ENCODE results near the gene SLC16A10. TPM values are rescaled to one million over a fixed set of nuclear protein-coding genes. Genes with fewer than 3 reads are reported as not detected.
"Not testable (repeated sequence)": the region's sequence is repeated elsewhere in the genome, so short reads cannot be mapped to it uniquely, and the experiment has no call there.

SLC16A10 gene
- total and polyA plus RNA-seq, 3 experiments from 2014 or later: 2.2 to 3.5 (median 3.3) TPM

GRCh38 chr6:111199935-111200334 lies 112.6 kb downstream of the SLC16A10 start:
- no peaks in the 10 kb centered on the region for H3K9me3 Mint-ChIP-seq
- ChIA-PET CTCF (no interaction called here), POLR2A (no interaction called here)
- Histone ChIP-seq H3K9me3 (ENCODE audit: low read length) (no peaks in the 10 kb centered on the region), H3K4me1 (ENCODE audit: insufficient read depth, low read length) (no peaks in the 10 kb centered on the region), H3K4me3 (ENCODE audit: low read length) (no peak overlapping the region), H3K27ac (ENCODE audit: low read depth, low read length) (no peak overlapping the region), H3K27me3 (ENCODE audit: insufficient read depth, low read length, poor library complexity, severe bottlenecking) (no peaks in the 10 kb centered on the region), H3K36me3 (ENCODE audit: insufficient read depth, low read length) (no peaks in the 10 kb centered on the region)
- peak overlapping the region in 1 of 8 donors; percentile 38 for H3K27ac Mint-ChIP-seq
- H3K4me3 Mint-ChIP-seq: no peak overlapping the region
- peaks cover 0 to 4% (median 0%) of the 10 kb centered on the region in 3 donors for H3K36me3 Mint-ChIP-seq
- H3K4me1 Mint-ChIP-seq: peaks cover 0 to 12% (median 6%) of the 10 kb centered on the region in 3 donors
- H3K27me3 Mint-ChIP-seq: peaks cover 0 to 6% of the 10 kb centered on the region in 2 donors
- no peak for DNase-seq

DNA sequence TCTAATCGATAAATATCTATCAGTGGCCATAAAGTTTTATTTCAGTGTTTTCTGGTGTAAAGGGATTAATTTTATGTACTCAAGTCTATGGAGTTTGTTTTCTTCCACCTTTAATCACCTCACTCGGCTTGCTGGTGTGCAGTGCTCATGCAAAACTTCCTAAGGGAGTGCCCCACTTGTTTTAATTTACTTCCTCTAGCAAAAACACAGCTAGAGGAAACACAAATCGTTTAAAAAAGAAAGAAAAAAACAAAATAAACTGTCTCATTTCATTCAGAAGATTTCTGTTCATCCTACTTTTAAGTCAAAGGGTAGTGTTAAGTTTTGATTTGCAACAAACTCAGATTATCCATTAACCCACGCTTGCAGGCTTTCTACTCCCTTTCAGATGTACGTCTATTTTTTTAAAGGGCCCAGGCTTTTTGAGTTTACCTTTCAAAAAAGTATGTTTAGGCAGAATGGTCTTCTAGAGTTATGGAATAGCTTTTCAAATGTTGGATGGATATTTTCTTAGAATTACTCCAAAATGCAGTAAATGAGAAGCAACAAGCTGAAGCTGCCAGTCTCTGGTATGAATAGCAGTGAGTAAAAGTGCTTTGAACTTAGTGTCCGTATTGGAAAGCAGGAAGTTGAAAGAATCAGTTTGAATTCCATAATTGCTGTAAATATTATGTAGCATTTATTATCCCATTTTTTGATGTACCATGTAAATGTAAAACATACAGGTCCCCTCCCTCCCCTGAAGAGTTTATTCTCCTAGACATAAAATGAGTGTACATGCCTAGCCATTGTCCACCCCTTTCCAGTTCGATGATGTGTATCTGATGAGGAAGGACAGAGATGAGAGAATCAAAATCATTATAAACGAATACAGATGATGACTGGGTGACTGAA lies 113.3 kb downstream of the SLC16A10 start:
- H3K4me1 ChIP-seq (ENCODE audit: insufficient read depth, low read length): no peaks in the 10 kb centered on the region
- H3K36me3 Mint-ChIP-seq: no peaks in the 10 kb centered on the region
- H3K27ac ChIP-seq (ENCODE audit: low read depth, low read length): no peak overlapping the region
- H3K4me3 ChIP-seq (ENCODE audit: low read length): no peak overlapping the region
- no peaks in the 10 kb centered on the region for H3K9me3 ChIP-seq (ENCODE audit: low read length)
- H3K36me3 ChIP-seq (ENCODE audit: insufficient read depth, low read length): no peaks in the 10 kb centered on the region
- peaks cover 0 to 12% (median 6%) of the 10 kb centered on the region in 3 donors for H3K4me1 Mint-ChIP-seq
- H3K9me3 Mint-ChIP-seq: no peaks in the 10 kb centered on the region
- DNase-seq: no peak
- CTCF ChIA-PET: no interaction called here
- no peak overlapping the region for H3K27ac Mint-ChIP-seq
- H3K27me3 Mint-ChIP-seq: peaks cover 0 to 2% of the 10 kb centered on the region in 2 donors
- POLR2A ChIA-PET: no interaction called here
- H3K4me3 Mint-ChIP-seq: no peak overlapping the region
- H3K27me3 ChIP-seq (ENCODE audit: insufficient read depth, low read length, poor library complexity, severe bottlenecking): no peaks in the 10 kb centered on the region

DNA sequence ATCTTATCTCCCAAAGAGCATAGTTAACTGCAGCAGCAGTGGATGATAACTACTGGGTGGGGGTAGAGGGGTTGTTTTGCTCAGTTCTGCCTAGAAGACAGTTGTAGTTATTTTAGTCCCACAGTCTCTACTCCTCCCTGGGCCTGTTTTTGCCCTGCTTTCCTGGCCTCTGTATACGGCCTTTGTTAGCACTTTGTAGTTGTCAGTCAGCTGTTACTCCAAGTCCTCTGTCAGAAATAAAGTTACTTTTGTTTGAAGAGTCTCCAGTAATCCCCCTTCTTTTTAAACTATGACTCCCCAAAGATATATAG lies 113.9 kb downstream of the SLC16A10 start:
- POLR2A ChIA-PET: no interaction called here

GRCh38 chr6:111201764-111202163 lies 114.5 kb downstream of the SLC16A10 start:
- Mint-ChIP-seq H3K9me3 (no peaks in the 10 kb centered on the region), H3K27ac (no peak overlapping the region), H3K27me3 (peaks cover 0 to 2% of the 10 kb centered on the region in 2 donors), H3K36me3 (no peaks in the 10 kb centered on the region), H3K4me3 (no peak overlapping the region), H3K4me1 (peaks cover 0 to 12% (median 6%) of the 10 kb centered on the region in 3 donors)
- H3K27ac ChIP-seq (ENCODE audit: low read depth, low read length): no peak overlapping the region
- ChIA-PET CTCF (no interaction called here), POLR2A (no interaction called here)
- no peaks in the 10 kb centered on the region for H3K9me3 ChIP-seq (ENCODE audit: low read length)
- H3K27me3 ChIP-seq (ENCODE audit: insufficient read depth, low read length, poor library complexity, severe bottlenecking): no peaks in the 10 kb centered on the region
- no peaks in the 10 kb centered on the region for H3K36me3 ChIP-seq (ENCODE audit: insufficient read depth, low read length)
- no peak overlapping the region for H3K4me3 ChIP-seq (ENCODE audit: low read length)
- no peaks in the 10 kb centered on the region for H3K4me1 ChIP-seq (ENCODE audit: insufficient read depth, low read length)
- no peak for DNase-seq

More for the DNA sequence above, 113.9 kb downstream of the SLC16A10 start:
- Mint-ChIP-seq H3K27me3 (peaks cover 0 to 2% of the 10 kb centered on the region in 2 donors), H3K36me3 (no peaks in the 10 kb centered on the region), H3K4me3 (no peak overlapping the region), H3K27ac (no peak overlapping the region), H3K4me1 (peaks cover 0 to 12% (median 6%) of the 10 kb centered on the region in 3 donors), H3K9me3 (no peaks in the 10 kb centered on the region)
- no peak overlapping the region for H3K4me3 ChIP-seq (ENCODE audit: low read length)
- no peaks in the 10 kb centered on the region for H3K9me3 ChIP-seq (ENCODE audit: low read length)
- no peaks in the 10 kb centered on the region for H3K36me3 ChIP-seq (ENCODE audit: insufficient read depth, low read length)
- H3K27me3 ChIP-seq (ENCODE audit: insufficient read depth, low read length, poor library complexity, severe bottlenecking): no peaks in the 10 kb centered on the region
- no peaks in the 10 kb centered on the region for H3K4me1 ChIP-seq (ENCODE audit: insufficient read depth, low read length)
- CTCF ChIA-PET: no interaction called here
- no peak for DNase-seq
- no peak overlapping the region for H3K27ac ChIP-seq (ENCODE audit: low read depth, low read length)

DNA sequence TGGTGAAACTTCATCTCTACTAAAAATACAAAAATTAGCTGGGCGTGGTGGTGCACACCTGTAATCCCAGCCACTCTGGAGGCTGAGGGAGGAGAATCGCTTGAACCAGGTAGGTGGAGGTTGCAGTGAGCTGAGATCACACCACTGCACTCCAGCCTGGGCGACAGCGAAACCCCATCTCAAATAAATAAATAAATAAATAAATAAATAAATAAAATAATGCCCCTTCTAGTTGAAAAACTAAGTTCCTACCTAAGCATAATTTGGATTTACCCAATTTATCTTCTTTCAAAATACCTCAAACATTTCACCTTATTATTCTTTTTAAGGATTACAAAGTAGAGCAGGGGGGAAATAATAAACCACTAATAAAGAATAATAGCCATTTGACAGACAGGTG lies 116.2 kb downstream of the SLC16A10 start:
- H3K36me3 ChIP-seq (ENCODE audit: insufficient read depth, low read length); H3K27ac ChIP-seq (ENCODE audit: low read depth, low read length); H3K4me3 ChIP-seq (ENCODE audit: low read length); H3K4me1 ChIP-seq (ENCODE audit: insufficient read depth, low read length); H3K36me3 Mint-ChIP-seq; H3K4me3 Mint-ChIP-seq; H3K27ac Mint-ChIP-seq; H3K27me3 Mint-ChIP-seq; DNase-seq; H3K27me3 ChIP-seq (ENCODE audit: insufficient read depth, low read length, poor library complexity, severe bottlenecking); POLR2A ChIA-PET; CTCF ChIA-PET; H3K9me3 Mint-ChIP-seq; H3K9me3 ChIP-seq (ENCODE audit: low read length): not testable (repeated sequence)
- peaks cover 0 to 12% (median 6%) of the 10 kb centered on the region in 3 donors for H3K4me1 Mint-ChIP-seq

DNA sequence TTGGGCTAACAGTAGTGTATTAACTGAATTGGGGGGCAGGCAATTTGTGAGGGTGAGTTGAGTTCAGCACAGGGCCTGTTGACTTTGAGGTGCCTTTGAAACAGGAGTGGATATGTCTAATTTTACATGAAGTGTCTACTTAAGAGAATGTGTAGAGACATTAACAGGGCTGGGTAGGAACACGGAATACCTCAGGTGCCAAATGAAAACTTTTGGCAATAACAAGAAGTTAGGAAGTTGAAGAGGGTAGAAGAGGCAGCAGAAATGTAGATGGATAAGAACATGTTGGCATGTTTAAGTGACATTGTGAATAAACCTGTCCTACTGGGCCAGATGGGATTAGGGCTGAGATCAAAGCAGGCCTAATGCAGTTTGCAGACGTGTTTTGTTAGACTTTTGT lies 117.0 kb downstream of the SLC16A10 start:
- Mint-ChIP-seq H3K4me1 (peaks cover 0 to 12% (median 6%) of the 10 kb centered on the region in 3 donors), H3K27ac (no peak overlapping the region), H3K27me3 (peaks cover 0 to 2% of the 10 kb centered on the region in 2 donors), H3K9me3 (no peaks in the 10 kb centered on the region), H3K36me3 (peaks cover 0 to 2% (median 0%) of the 10 kb centered on the region in 3 donors), H3K4me3 (no peak overlapping the region)
- H3K27ac ChIP-seq (ENCODE audit: low read depth, low read length): no peak overlapping the region
- DNase-seq: no peak
- H3K27me3 ChIP-seq (ENCODE audit: insufficient read depth, low read length, poor library complexity, severe bottlenecking): no peaks in the 10 kb centered on the region
- no peaks in the 10 kb centered on the region for H3K4me1 ChIP-seq (ENCODE audit: insufficient read depth, low read length)
- H3K9me3 ChIP-seq (ENCODE audit: low read length): no peaks in the 10 kb centered on the region
- no peak overlapping the region for H3K4me3 ChIP-seq (ENCODE audit: low read length)
- ChIA-PET POLR2A (no interaction called here), CTCF (no interaction called here)
- H3K36me3 ChIP-seq (ENCODE audit: insufficient read depth, low read length): no peaks in the 10 kb centered on the region

DNA sequence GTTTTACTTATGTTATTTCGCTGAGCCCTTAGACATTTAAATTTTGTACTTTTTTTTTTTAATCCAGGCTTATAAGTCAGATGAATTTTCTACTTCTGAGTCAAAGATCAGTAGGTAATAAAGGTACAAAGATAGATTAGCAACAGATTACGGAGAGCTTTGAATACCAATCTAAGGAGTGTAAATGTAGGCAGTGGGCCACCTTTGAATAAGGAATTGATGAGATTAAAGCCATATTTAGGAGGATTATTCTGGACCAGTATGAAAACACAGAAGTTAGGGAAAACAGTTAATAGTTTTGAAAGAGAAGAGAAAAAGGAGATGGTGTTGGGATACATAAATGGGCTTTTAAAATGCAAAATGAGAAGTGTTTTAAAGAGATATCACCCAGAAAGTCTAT lies 117.6 kb downstream of the SLC16A10 start:
- H3K9me3 Mint-ChIP-seq: no peaks in the 10 kb centered on the region

GRCh38 chr6:111205502-111205901 lies 118.2 kb downstream of the SLC16A10 start:
- POLR2A ChIA-PET: no interaction called here
- Mint-ChIP-seq H3K4me1 (peaks cover 0 to 7% (median 0%) of the 10 kb centered on the region in 3 donors), H3K27me3 (peaks cover 0 to 2% of the 10 kb centered on the region in 2 donors), H3K36me3 (peaks cover 0 to 2% (median 0%) of the 10 kb centered on the region in 3 donors), H3K9me3 (no peaks in the 10 kb centered on the region), H3K27ac (no peak overlapping the region), H3K4me3 (no peak overlapping the region)
- no peaks in the 10 kb centered on the region for H3K36me3 ChIP-seq (ENCODE audit: insufficient read depth, low read length)
- CTCF ChIA-PET: no interaction called here
- no peak overlapping the region for H3K4me3 ChIP-seq (ENCODE audit: low read length)
- H3K9me3 ChIP-seq (ENCODE audit: low read length): no peaks in the 10 kb centered on the region
- no peak overlapping the region for H3K27ac ChIP-seq (ENCODE audit: low read depth, low read length)
- DNase-seq: no peak
- H3K4me1 ChIP-seq (ENCODE audit: insufficient read depth, low read length): no peaks in the 10 kb centered on the region
- H3K27me3 ChIP-seq (ENCODE audit: insufficient read depth, low read length, poor library complexity, severe bottlenecking): no peaks in the 10 kb centered on the region

More for the DNA sequence above, 117.6 kb downstream of the SLC16A10 start:
- POLR2A ChIA-PET: no interaction called here
- Mint-ChIP-seq H3K4me3 (no peak overlapping the region), H3K27ac (no peak overlapping the region), H3K27me3 (peaks cover 0 to 2% of the 10 kb centered on the region in 2 donors), H3K4me1 (peaks cover 0 to 9% (median 5%) of the 10 kb centered on the region in 3 donors), H3K36me3 (peaks cover 0 to 2% (median 0%) of the 10 kb centered on the region in 3 donors)
- H3K36me3 ChIP-seq (ENCODE audit: insufficient read depth, low read length): no peaks in the 10 kb centered on the region
- no peak for DNase-seq
- no peak overlapping the region for H3K4me3 ChIP-seq (ENCODE audit: low read length)
- no peaks in the 10 kb centered on the region for H3K27me3 ChIP-seq (ENCODE audit: insufficient read depth, low read length, poor library complexity, severe bottlenecking)
- no peaks in the 10 kb centered on the region for H3K9me3 ChIP-seq (ENCODE audit: low read length)
- CTCF ChIA-PET: no interaction called here
- no peak overlapping the region for H3K27ac ChIP-seq (ENCODE audit: low read depth, low read length)
- H3K4me1 ChIP-seq (ENCODE audit: insufficient read depth, low read length): no peaks in the 10 kb centered on the region

Data from CD8-positive, alpha-beta memory T cell (primary cell).